ENCODE results near the gene PNMA3. TPM values are rescaled to one million over a fixed set of nuclear protein-coding genes. Genes with fewer than 3 reads are reported as not detected.
"Not testable (repeated sequence)": the region's sequence is repeated elsewhere in the genome, so short reads cannot be mapped to it uniquely, and the experiment has no call there.

PNMA3 gene
- total RNA-seq, 4 donors from 2014 or later, result 0.29 to 0.57 (median 0.48) TPM; not detected in 1

DNA sequence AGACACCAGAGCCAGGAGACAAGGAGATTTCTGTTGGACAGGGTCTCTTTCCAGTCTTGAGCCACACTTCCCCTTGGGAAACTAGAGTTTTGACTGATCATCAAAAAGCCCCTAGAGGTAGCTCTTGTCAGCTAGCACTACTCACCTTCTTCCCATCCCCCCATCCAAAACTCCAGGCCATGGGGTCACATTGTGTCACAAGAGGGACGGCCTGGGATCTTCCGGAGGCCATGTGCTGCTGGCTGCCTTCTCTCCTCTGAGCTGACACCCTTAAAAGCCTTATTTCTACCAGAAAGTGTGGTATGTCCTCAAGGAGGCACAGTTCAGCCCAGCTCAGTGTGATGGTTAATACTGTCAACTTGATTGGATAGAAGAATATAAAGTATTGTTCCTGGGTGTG is 7.8 kb downstream of the PNMA3 start:
- DNase-seq, result no peak
- WGBS, 2 donors, result 89 to 100% methylated on average over 2 of the region's 2 CpGs
- H3K27ac ChIP-seq, result no peak overlapping the region
- intact Hi-C loops (cut with DNase I), result no loop called here
- peaks cover 0 to 3% (median 1%) of the 10 kb centered on the region in 4 donors for H3K27me3 ChIP-seq
- TF ChIP-seq POLR2A (IDR thresholded peaks at IDR 0.05) (no peak), CTCF (IDR thresholded peaks at IDR 0.05) (no peak)
- H3K4me1 ChIP-seq, result no peaks in the 10 kb centered on the region
- H3K9me3 ChIP-seq, result no peaks in the 10 kb centered on the region
- no peaks in the 10 kb centered on the region for H3K36me3 ChIP-seq
- H3K4me3 ChIP-seq, result no peak overlapping the region

DNA sequence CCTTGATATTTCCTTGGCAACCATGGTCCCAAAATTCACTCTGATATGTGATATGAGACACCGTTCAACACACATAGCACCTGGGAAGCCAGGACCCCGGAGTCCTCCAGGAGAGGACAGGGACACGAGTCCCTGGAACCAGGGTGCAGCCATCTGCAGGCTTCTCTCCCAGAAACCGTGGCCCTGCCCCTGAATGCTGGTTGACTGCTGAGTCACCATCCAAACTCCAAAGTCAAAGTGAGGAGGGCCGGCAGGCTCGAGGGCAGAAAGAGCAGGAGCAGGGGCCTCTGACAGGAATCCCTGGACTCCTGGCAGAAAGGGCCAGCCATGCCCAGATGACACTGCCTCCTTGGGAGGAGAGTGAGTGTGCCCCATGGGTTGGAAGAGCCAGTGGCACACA is 9.1 kb downstream of the PNMA3 start:
- no peak for TF ChIP-seq CTCF (IDR thresholded peaks at IDR 0.05)
- no peak for TF ChIP-seq POLR2A (IDR thresholded peaks at IDR 0.05)
- Histone ChIP-seq H3K4me3 (no peak overlapping the region), H3K9me3 (no peaks in the 10 kb centered on the region), H3K27ac (no peak overlapping the region), H3K27me3 (no peaks in the 10 kb centered on the region), H3K36me3 (no peaks in the 10 kb centered on the region), H3K4me1 (no peaks in the 10 kb centered on the region)
- intact Hi-C loops (cut with DNase I), result no loop called here
- DNase-seq, result no peak
- 50% methylated on average over 2 of the region's 6 CpGs; no CpG with 5 or more reads in 1 of the 2 donors for WGBS, 2 donors

- intact Hi-C loops (cut with DNase I); H3K27ac ChIP-seq; H3K36me3 ChIP-seq; DNase-seq; H3K4me3 ChIP-seq; H3K4me1 ChIP-seq; H3K27me3 ChIP-seq; H3K9me3 ChIP-seq: not testable (repeated sequence)
- no CpG with 5 or more reads among the region's 12 CpGs for WGBS, 2 donors
These were observed 10.1 kb downstream of the PNMA3 start for GRCh38 chrX:153066402-153066801.

DNA sequence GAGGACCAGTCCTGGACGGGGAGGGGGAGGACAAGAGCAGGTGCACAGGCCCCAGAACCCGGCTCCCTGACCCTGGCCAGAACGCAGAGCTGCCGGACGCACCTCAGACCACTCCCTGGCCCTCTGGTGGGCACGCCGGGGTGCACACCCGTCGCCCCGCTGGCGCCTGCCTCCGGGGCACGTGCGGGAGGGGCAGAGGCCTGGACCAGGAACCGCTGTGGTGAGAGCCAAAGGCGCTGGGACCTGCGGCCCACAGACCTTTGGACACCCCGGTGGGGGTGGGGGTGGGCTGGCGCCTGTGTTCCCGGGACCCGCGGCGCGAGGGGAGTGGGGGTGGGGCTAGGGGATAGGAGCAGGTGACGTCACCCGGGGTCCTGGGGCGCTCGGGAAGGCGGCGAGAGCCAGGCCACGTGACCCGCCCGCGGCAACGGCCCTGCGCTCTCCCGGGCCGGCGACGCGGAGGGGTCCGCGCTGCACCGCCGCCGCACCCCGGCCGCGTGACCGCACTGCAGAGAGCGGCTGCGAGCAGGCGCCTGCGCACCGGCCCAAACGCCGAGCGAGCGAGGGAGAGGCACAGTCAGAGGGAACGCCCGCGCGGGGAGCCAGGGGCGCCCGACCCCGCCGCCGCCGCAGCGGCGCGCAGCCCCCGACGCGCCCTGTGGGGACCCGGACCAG is 15.8 kb downstream of the PNMA3 start, which contains the start of gene PNMA6A:
Gene PNMA6A, plus strand, starts transcription at position 546 of the 675 bp plus-strand sequence. CDS start 609 bp downstream, outside the sequence.
- H3K27ac ChIP-seq; H3K27me3 ChIP-seq; H3K4me3 ChIP-seq; H3K9me3 ChIP-seq; DNase-seq; intact Hi-C loops (cut with DNase I); H3K36me3 ChIP-seq; H3K4me1 ChIP-seq: not testable (repeated sequence)
- WGBS, 2 donors, result no CpG with 5 or more reads among the region's 76 CpGs

GRCh38 chrX:153073331-153073730 is 17.1 kb downstream of the PNMA3 start:
- intact Hi-C loops (cut with DNase I), result not testable (repeated sequence)

GRCh38 chrX:153074262-153074899 is 18.1 kb downstream of the PNMA3 start:
- intact Hi-C loops (cut with DNase I), result no loop called here
- no peak for DNase-seq
- Histone ChIP-seq H3K27me3 (no peaks in the 10 kb centered on the region), H3K27ac (no peak overlapping the region), H3K9me3 (no peaks in the 10 kb centered on the region), H3K4me3 (no peak overlapping the region), H3K4me1 (no peaks in the 10 kb centered on the region), H3K36me3 (no peaks in the 10 kb centered on the region)
- 77% methylated on average over 5 of the region's 24 CpGs; no CpG with 5 or more reads in 1 of the 2 donors for WGBS, 2 donors
- TF ChIP-seq POLR2A (IDR thresholded peaks at IDR 0.05) (no peak), CTCF (IDR thresholded peaks at IDR 0.05) (no peak)

More at GRCh38 chrX:153073331-153073730, 17.1 kb downstream of the PNMA3 start:
- not testable (repeated sequence) for H3K4me3 ChIP-seq, H3K9me3 ChIP-seq, H3K27ac ChIP-seq, H3K4me1 ChIP-seq, H3K27me3 ChIP-seq, H3K36me3 ChIP-seq, DNase-seq
- no CpG with 5 or more reads among the region's 29 CpGs for WGBS, 2 donors
